ENCODE data around the gene ANKRD6.

ANKRD6 gene

DNA sequence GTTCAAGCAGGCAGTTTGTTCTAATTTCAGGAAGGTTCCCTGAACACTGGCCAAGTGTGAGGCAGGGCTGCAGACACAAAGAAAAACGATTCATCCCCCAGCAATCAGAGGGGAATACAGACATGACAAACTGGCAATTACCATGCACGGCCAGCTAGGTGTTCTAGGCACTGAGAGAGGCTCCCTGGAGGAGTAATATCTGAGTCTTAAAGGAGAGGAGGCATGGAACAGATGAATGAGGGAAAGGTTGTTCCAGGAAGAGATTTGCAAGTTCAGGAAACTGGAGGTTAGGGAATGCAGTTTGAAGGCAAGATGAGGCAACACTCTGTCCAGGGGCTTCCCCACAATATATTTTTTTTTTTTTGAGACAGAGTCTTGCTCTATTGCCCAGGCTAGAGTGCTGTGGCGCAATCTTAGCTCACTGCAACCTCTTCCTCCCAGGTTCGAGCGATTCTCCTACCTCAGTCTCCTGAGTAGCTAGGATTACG is 32.0 kb upstream of the ANKRD6 start:
- Histone ChIP-seq H3K9me3 (ENCODE audit: control insufficient read depth, insufficient read depth, low read length) (no peaks in the 10 kb centered on the region), H3K36me3 (ENCODE audit: control insufficient read depth, insufficient read depth, low read length) (no peaks in the 10 kb centered on the region), H3K4me1 (ENCODE audit: control insufficient read depth, insufficient read depth, low read length) (peaks cover 10% of the 10 kb centered on the region), H3K27me3 (ENCODE audit: control insufficient read depth, insufficient read depth, low read length) (no peaks in the 10 kb centered on the region), H3K4me3 (ENCODE audit: low read depth, low read length) (no peak overlapping the region), H3K9ac (ENCODE audit: low read depth, low read length) (no peak overlapping the region)

DNA sequence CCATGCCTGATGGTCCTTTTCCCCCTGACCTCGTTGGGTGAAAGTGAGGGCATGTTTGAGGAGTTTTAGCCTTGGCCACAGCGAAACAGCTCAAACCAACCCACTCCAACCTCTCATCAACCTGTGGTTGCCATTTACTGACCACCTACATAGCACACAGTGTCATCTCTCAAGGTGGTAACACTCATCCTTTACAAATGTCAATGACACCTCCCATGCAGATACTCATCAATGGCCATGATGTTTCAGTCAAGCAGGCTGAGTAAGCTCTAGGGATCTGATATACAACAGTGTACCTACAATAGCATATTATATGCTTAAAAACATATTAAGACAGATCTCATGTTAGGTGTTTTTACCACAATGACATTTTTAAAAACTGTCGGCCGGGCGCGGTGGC is 30.2 kb upstream of the ANKRD6 start:
- H3K9ac ChIP-seq (ENCODE audit: low read depth, low read length) = no peak overlapping the region

DNA sequence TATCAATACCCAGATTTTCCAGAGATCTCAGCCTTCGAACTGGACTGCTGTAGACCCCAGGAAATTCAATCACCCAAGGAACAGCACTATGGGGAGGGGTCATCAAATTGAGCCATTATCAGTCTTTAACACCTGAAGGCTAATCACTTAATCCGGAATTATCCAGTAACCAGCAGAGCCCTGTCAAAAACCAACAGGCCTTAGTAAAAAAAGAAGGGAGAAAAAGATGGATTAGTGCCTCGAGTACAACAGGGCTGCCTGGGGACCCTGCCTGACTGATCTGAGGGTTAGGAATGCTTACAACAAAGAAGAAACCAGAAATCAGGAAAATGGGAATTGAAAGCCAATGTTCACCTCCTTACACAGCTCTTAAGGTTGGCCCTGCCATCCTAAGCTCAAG is 28.4 kb upstream of the ANKRD6 start:
- Histone ChIP-seq H3K36me3 (ENCODE audit: control insufficient read depth, insufficient read depth, low read length) (no peaks in the 10 kb centered on the region), H3K9me3 (ENCODE audit: control insufficient read depth, insufficient read depth, low read length) (no peaks in the 10 kb centered on the region), H3K4me3 (ENCODE audit: low read depth, low read length) (no peak overlapping the region), H3K4me1 (ENCODE audit: control insufficient read depth, insufficient read depth, low read length) (peaks cover 26% of the 10 kb centered on the region), H3K27me3 (ENCODE audit: control insufficient read depth, insufficient read depth, low read length) (peaks cover 11% of the 10 kb centered on the region), H3K9ac (ENCODE audit: low read depth, low read length) (no peak overlapping the region)

More for the DNA sequence above, 30.2 kb upstream of the ANKRD6 start:
- no peak overlapping the region for H3K4me3 ChIP-seq (ENCODE audit: low read depth, low read length)
- no peaks in the 10 kb centered on the region for H3K36me3 ChIP-seq (ENCODE audit: control insufficient read depth, insufficient read depth, low read length)
- peaks cover 7% of the 10 kb centered on the region for H3K27me3 ChIP-seq (ENCODE audit: control insufficient read depth, insufficient read depth, low read length)
- peaks cover 17% of the 10 kb centered on the region for H3K4me1 ChIP-seq (ENCODE audit: control insufficient read depth, insufficient read depth, low read length)
- no peaks in the 10 kb centered on the region for H3K9me3 ChIP-seq (ENCODE audit: control insufficient read depth, insufficient read depth, low read length)

DNA sequence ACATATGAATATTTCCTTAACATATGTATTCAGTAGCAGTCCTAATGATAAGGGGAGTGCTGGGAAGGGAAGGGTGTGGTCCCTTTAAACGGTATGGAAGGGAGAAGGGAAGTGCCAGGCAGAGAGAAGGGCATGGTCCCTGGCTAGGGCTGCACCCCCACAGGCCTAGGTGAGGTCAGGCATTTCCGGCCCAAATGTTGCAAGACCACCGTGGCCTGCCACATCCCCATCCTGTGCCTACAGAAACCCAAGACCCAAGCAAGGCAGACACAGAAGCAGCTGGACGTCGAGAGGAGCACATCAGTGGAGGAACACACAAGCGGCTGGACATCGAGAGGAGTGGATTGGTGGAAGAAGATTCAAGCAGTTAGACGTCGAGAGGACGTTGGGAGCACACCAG is 26.8 kb upstream of the ANKRD6 start:
- H3K9ac ChIP-seq (ENCODE audit: low read depth, low read length) = no peak overlapping the region
- H3K9me3 ChIP-seq (ENCODE audit: control insufficient read depth, insufficient read depth, low read length) = no peaks in the 10 kb centered on the region
- H3K4me1 ChIP-seq (ENCODE audit: control insufficient read depth, insufficient read depth, low read length) = peaks cover 33% of the 10 kb centered on the region
- peaks cover 16% of the 10 kb centered on the region for H3K27me3 ChIP-seq (ENCODE audit: control insufficient read depth, insufficient read depth, low read length)
- no peak overlapping the region for H3K4me3 ChIP-seq (ENCODE audit: low read depth, low read length)
- H3K36me3 ChIP-seq (ENCODE audit: control insufficient read depth, insufficient read depth, low read length) = no peaks in the 10 kb centered on the region

DNA sequence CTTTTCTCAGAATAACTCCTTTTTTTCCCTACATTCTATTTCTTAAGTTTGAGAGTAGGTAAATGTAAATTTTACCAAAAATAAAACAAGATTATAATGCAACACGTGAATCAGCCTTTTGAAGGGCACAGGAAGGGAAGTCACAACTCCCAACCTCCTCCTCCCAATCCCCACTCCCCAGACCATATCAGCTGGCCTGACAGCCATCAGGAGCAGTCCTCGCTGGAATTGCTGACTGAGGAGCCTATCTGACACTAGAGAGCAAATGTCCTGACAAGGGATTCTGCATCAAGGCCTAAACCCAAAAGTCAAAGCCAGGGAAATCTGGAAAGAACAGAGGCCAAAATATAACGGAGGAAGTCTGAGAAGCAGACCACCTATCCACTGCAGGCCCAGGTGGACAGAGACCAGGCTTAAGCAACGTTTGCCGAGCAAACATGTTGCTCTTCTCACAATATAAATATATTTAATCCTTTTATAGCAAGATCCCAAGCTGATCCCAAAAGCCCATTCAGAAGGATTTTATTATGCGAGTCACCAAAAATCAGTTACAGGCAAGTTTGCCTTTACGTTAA is 23.4 kb upstream of the ANKRD6 start:
- Histone ChIP-seq H3K9me3 (ENCODE audit: control insufficient read depth, insufficient read depth, low read length) (no peaks in the 10 kb centered on the region), H3K36me3 (ENCODE audit: control insufficient read depth, insufficient read depth, low read length) (no peaks in the 10 kb centered on the region), H3K27me3 (ENCODE audit: control insufficient read depth, insufficient read depth, low read length) (peaks cover 37% of the 10 kb centered on the region), H3K4me3 (ENCODE audit: low read depth, low read length) (peak overlapping the region; percentile 77), H3K9ac (ENCODE audit: low read depth, low read length) (no peak overlapping the region), H3K4me1 (ENCODE audit: control insufficient read depth, insufficient read depth, low read length) (peaks cover 33% of the 10 kb centered on the region)

DNA sequence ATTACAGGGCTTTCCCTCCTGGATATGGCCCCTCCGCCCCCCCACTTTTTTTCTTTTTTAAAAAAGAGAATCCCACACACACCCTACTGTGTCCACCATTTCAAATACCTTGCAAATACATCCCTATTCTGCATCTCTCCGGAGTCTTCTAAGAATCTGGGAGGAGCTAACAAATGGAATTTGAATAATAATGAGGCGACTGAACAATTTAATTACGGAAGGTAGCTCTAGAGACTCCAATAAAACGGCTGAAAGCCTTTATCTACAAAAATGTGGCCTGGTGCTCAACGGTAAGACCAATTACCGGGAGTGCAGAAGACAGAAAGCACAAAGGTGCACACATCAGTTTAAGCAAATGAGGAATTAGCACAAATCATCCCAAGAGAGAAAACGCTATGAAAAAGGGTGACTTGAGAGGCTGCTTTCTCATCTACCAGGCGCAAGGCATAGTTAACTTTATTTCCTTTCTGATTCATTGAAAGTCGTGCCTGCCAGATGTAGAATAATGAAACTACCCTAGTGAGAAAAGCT is 22.7 kb upstream of the ANKRD6 start:
- H3K4me3 ChIP-seq (ENCODE audit: low read depth, low read length) = peak overlapping the region; percentile 77
- H3K9me3 ChIP-seq (ENCODE audit: control insufficient read depth, insufficient read depth, low read length) = no peaks in the 10 kb centered on the region
- H3K27me3 ChIP-seq (ENCODE audit: control insufficient read depth, insufficient read depth, low read length) = peaks cover 38% of the 10 kb centered on the region
- no peak overlapping the region for H3K9ac ChIP-seq (ENCODE audit: low read depth, low read length)
- H3K4me1 ChIP-seq (ENCODE audit: control insufficient read depth, insufficient read depth, low read length) = peaks cover 30% of the 10 kb centered on the region
- no peaks in the 10 kb centered on the region for H3K36me3 ChIP-seq (ENCODE audit: control insufficient read depth, insufficient read depth, low read length)

DNA sequence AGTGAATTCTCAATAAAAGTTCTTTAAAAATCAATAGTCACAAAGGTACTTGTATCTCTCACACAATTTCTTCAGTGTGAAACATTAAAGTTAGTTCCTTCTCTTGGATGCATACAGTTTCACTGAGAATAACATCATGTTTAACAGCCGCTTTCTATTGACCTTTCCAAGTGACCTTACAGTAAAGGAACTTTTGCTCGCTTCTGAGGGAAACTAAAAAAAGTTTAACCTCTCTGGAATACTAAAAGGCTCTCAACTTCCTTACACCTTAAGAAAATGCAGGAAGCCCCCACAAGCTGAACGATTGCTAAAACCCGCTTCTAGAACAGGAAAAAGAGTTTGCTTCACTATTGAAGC is 22.2 kb upstream of the ANKRD6 start:
- H3K4me3 ChIP-seq (ENCODE audit: low read depth, low read length) = peak overlapping the region; percentile 77
- no peaks in the 10 kb centered on the region for H3K36me3 ChIP-seq (ENCODE audit: control insufficient read depth, insufficient read depth, low read length)
- no peaks in the 10 kb centered on the region for H3K9me3 ChIP-seq (ENCODE audit: control insufficient read depth, insufficient read depth, low read length)
- peaks cover 25% of the 10 kb centered on the region for H3K4me1 ChIP-seq (ENCODE audit: control insufficient read depth, insufficient read depth, low read length)
- H3K27me3 ChIP-seq (ENCODE audit: control insufficient read depth, insufficient read depth, low read length) = peaks cover 41% of the 10 kb centered on the region
- no peak overlapping the region for H3K9ac ChIP-seq (ENCODE audit: low read depth, low read length)

DNA sequence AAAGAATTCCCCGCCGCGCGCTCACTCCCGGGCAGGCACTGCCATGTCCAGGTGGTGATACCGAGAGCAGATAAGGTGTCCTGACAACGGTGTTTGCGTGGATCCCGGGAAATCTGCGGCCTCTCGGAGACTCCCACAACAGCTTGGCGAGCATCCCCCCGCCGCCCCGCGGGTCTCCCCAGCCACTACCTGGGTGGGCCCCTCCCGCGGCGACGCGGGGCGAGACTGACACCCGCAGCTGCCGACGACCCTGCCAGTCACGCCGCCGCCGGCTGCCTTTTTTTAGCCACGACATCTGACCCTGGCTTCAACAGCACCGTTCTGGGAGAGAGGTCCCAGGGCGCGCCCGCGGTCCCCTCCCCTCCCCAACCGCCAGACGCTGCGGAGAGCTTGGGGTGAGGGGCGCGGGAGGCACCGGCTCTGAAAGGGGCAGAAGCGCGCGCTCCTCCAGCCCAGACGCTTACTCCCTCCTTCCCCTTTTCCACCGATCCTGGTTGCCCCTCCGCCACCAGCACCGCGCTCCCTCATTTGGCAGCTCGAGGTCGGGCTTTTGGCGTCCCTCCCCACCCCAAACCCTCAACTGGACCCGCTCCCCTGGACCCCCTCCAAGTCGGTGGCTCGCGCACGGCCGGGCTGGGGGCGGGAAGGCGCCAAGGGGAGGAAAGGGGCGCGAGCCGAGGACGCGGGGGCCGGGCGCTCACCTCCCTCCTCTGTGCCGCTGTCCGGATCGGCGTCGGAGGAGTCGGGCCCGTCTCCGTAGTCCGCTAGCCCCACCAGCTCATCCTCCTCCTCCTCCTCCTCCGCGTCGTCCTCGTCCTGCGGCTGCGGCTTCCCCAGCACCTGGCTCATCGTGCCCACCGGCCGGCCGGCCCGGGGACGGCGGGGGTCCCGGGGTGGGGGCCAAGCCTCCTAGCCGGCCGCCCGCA is 21.5 kb upstream of the ANKRD6 start:
- Histone ChIP-seq H3K4me1 (ENCODE audit: control insufficient read depth, insufficient read depth, low read length) (peaks cover 20% of the 10 kb centered on the region), H3K9ac (ENCODE audit: low read depth, low read length) (peak overlapping the region; percentile 12), H3K27me3 (ENCODE audit: control insufficient read depth, insufficient read depth, low read length) (peaks cover 41% of the 10 kb centered on the region), H3K9me3 (ENCODE audit: control insufficient read depth, insufficient read depth, low read length) (no peaks in the 10 kb centered on the region), H3K36me3 (ENCODE audit: control insufficient read depth, insufficient read depth, low read length) (no peaks in the 10 kb centered on the region), H3K4me3 (ENCODE audit: low read depth, low read length) (peak overlapping the region; percentile 77)

DNA sequence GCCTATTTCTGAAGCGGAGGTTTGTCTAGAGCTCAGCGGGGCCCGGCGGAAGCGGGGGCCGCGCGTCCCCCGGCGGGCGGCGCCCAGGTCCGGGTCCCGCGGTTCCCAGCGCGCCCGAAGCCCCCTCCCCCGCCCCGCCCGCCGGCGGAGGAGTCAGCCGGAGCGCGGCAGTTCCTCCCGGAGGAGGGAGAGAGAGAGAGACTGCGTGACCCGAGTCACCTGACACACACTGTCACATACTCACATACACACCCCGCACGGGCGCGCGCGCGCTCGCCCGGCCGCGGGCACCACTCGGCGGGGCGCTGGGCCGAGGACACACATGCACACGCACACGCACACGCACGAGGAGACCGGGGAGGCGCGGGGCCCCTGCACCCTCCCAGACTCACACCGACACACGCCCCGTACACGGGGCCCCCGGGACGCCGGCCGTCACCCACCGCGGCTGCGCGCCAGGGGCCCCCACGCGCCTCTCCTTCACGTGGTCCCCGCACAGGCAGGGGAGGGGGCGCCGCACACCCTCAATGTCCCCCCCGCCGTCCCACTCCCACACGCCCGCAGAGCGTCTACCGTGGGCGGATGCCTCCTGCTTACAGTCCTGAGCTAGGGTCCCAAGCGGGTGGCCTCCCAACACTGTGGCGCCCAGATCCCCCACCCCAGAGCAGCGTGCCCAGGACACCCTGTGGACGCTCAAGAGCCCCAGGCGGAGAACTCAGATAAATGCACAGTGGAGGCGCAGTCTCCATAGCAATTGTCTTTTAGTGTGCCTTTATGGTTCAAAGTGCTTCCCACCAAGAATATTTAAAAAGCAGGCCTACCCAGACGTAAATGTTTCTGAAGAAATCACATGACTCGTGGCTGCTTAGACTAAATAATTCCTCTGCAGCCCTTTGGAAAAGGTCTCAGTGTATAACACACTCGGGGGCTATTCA is 20.6 kb upstream of the ANKRD6 start, which contains the start of gene RRAGD:
Gene RRAGD (minus strand): TSS at position 203 of the 935 bp plus-strand sequence. CDS start 280 bp downstream, outside the sequence.
- Histone ChIP-seq H3K4me3 (ENCODE audit: low read depth, low read length) (peak within 1 kb of the TSS; percentile 77), H3K27me3 (ENCODE audit: control insufficient read depth, insufficient read depth, low read length) (peaks cover 39% of the 10 kb centered on the region), H3K9me3 (ENCODE audit: control insufficient read depth, insufficient read depth, low read length) (no peaks in the 10 kb centered on the region), H3K36me3 (ENCODE audit: control insufficient read depth, insufficient read depth, low read length) (no peaks in the 10 kb centered on the region), H3K4me1 (ENCODE audit: control insufficient read depth, insufficient read depth, low read length) (peaks cover 18% of the 10 kb centered on the region), H3K9ac (ENCODE audit: low read depth, low read length) (peak within 1 kb of the TSS; percentile 37)

DNA sequence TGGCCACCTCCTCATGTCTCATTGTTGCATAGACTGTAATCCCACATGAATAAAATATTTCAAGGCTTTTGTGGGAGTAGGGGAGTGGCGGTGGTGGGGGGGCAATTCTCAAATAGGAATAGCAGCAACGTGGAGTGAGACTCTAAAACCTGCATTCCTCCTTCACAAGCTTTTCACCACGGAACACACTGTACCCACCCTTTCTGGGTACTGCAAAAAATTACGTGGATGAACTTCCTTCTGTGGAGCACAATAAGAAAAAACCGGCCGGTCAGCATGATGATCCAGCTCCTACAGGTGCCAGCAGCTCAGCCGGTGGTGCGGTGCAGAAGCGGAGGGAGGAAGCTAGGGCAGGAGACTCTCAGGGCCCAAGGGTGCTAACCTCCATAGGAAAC is 19.9 kb upstream of the ANKRD6 start:
- H3K36me3 ChIP-seq (ENCODE audit: control insufficient read depth, insufficient read depth, low read length) = no peaks in the 10 kb centered on the region
- H3K9ac ChIP-seq (ENCODE audit: low read depth, low read length) = no peak overlapping the region
- peaks cover 14% of the 10 kb centered on the region for H3K4me1 ChIP-seq (ENCODE audit: control insufficient read depth, insufficient read depth, low read length)
- peak overlapping the region; percentile 77 for H3K4me3 ChIP-seq (ENCODE audit: low read depth, low read length)
- H3K27me3 ChIP-seq (ENCODE audit: control insufficient read depth, insufficient read depth, low read length) = peaks cover 32% of the 10 kb centered on the region
- no peaks in the 10 kb centered on the region for H3K9me3 ChIP-seq (ENCODE audit: control insufficient read depth, insufficient read depth, low read length)

DNA sequence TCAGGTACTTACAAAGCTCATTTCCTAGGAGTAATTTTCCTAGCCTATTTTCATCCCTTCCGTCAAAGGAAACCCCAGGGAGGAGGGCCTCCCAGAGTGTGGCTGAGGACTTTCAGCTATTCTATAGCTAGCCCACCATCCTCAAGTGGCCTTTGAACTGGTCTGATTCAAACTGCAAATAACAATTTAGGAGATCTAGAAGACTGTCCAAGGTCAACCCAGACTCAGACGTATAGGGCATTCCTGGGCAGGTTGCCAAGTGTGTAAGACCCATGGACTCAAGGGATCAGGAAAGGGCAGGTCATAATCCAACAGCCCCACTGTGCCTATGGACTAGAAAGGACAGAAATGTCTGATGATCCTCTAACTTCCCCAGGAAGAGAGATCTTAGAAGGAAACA is 18.7 kb upstream of the ANKRD6 start:
- Histone ChIP-seq H3K9me3 (ENCODE audit: control insufficient read depth, insufficient read depth, low read length) (no peaks in the 10 kb centered on the region), H3K4me1 (ENCODE audit: control insufficient read depth, insufficient read depth, low read length) (peaks cover 9% of the 10 kb centered on the region), H3K4me3 (ENCODE audit: low read depth, low read length) (no peak overlapping the region), H3K9ac (ENCODE audit: low read depth, low read length) (no peak overlapping the region), H3K36me3 (ENCODE audit: control insufficient read depth, insufficient read depth, low read length) (no peaks in the 10 kb centered on the region), H3K27me3 (ENCODE audit: control insufficient read depth, insufficient read depth, low read length) (peaks cover 30% of the 10 kb centered on the region)
